ENCODE results near the gene CCNK. TPM values are rescaled to one million over a fixed set of nuclear protein-coding genes. Genes with fewer than 3 reads are reported as not detected.
A peak's percentile ranks its signal among the peaks of the same experiment; 100 is the strongest.

Gene CCNK
- total and polyA plus RNA-seq, 4 experiments from 2014 or later = 7.0 to 83.4 (median 48.6) TPM

GRCh38 chr14:99518441-99519346, 37.5 kb downstream of the CCNK start:
- no peak overlapping the region for H3K4me3 ChIP-seq (ENCODE audit: low read length in 2 of 2)
- no peaks in the 10 kb centered on the region for H3K27me3 ChIP-seq (ENCODE audit: insufficient read depth, low read length)
- H3K27ac ChIP-seq (ENCODE audit: low read depth, low read length) = no peak overlapping the region
- no peaks in the 10 kb centered on the region for H3K4me1 Mint-ChIP-seq
- peaks cover 0 to 5% of the 10 kb centered on the region in 2 donors for H3K36me3 Mint-ChIP-seq
- ChIA-PET POLR2A (ENCODE audit: partially characterized antibody) (no interaction called here), CTCF (ENCODE audit: partially characterized antibody) (interaction anchor here (0.6 to 4.5 kb wide), 11 partner anchors 47 to 487 kb away, joined by 3 to 30 read pairs (median 3); partner anchors contain the start of gene CCDC85C)
- peak; percentile 75 to 83 (median 78) for DNase-seq
- no peaks in the 10 kb centered on the region for H3K36me3 ChIP-seq (ENCODE audit: insufficient read depth, low read length)
- H3K4me1 ChIP-seq (ENCODE audit: insufficient read depth, low read length) = no peaks in the 10 kb centered on the region
- no peaks in the 10 kb centered on the region for H3K9me3 ChIP-seq (ENCODE audit: control insufficient read depth in 1 of 2, low read length in 2 of 2)
- no peak overlapping the region for H3K4me3 Mint-ChIP-seq
- H3K27me3 Mint-ChIP-seq = no peaks in the 10 kb centered on the region
- H3K27ac Mint-ChIP-seq = peak overlapping the region in 1 of 7 donors; percentile 24
- no peaks in the 10 kb centered on the region for H3K9me3 Mint-ChIP-seq
- intact Hi-C loops (cut with micrococcal nuclease) = loop anchor here (1.0 to 2.0 kb wide), 4 partner anchors 86 to 169 kb away; partner anchors contain the start of gene CCDC85C

GRCh38 chr14:99519347-99519881, 38.2 kb downstream of the CCNK start:
- intact Hi-C loops (cut with micrococcal nuclease) = loop anchor here (2.0 kb wide), 2 partner anchors 85 to 163 kb away; partner anchors contain the start of gene CCDC85C
- Histone ChIP-seq H3K27ac (ENCODE audit: low read depth, low read length) (no peak overlapping the region), H3K4me1 (ENCODE audit: insufficient read depth, low read length) (peaks cover 2% of the 10 kb centered on the region), H3K4me3 (ENCODE audit: low read length in 2 of 2) (no peak overlapping the region), H3K27me3 (ENCODE audit: insufficient read depth, low read length) (no peaks in the 10 kb centered on the region), H3K36me3 (ENCODE audit: insufficient read depth, low read length) (no peaks in the 10 kb centered on the region), H3K9me3 (ENCODE audit: control insufficient read depth in 1 of 2, low read length in 2 of 2) (no peaks in the 10 kb centered on the region)
- no peak for DNase-seq
- Mint-ChIP-seq H3K36me3 (peaks cover 0 to 3% of the 10 kb centered on the region in 2 donors), H3K27me3 (no peaks in the 10 kb centered on the region), H3K4me1 (peaks cover 0 to 3% (median 3%) of the 10 kb centered on the region in 4 donors), H3K4me3 (no peak overlapping the region), H3K27ac (peak overlapping the region in 1 of 7 donors; percentile 24), H3K9me3 (no peaks in the 10 kb centered on the region)
- POLR2A ChIA-PET (ENCODE audit: partially characterized antibody) = no interaction called here
- CTCF ChIA-PET (ENCODE audit: partially characterized antibody) = interaction anchor here (0.6 to 4.5 kb wide), 10 partner anchors 46 to 487 kb away, joined by 3 to 30 read pairs (median 3); partner anchors contain the start of gene CCDC85C

- Mint-ChIP-seq H3K9me3 (no peaks in the 10 kb centered on the region), H3K27me3 (no peaks in the 10 kb centered on the region), H3K4me3 (no peak overlapping the region), H3K36me3 (peaks cover 0 to 1% of the 10 kb centered on the region in 2 donors), H3K4me1 (peaks cover 0 to 9% (median 6%) of the 10 kb centered on the region in 4 donors), H3K27ac (no peak overlapping the region)
- Histone ChIP-seq H3K36me3 (ENCODE audit: insufficient read depth, low read length) (no peaks in the 10 kb centered on the region), H3K4me3 (ENCODE audit: low read length in 2 of 2) (no peak overlapping the region), H3K4me1 (ENCODE audit: insufficient read depth, low read length) (peaks cover 8% of the 10 kb centered on the region), H3K27ac (ENCODE audit: low read depth, low read length) (no peak overlapping the region), H3K9me3 (ENCODE audit: control insufficient read depth in 1 of 2, low read length in 2 of 2) (no peaks in the 10 kb centered on the region), H3K27me3 (ENCODE audit: insufficient read depth, low read length) (no peaks in the 10 kb centered on the region)
- intact Hi-C loops (cut with micrococcal nuclease) = loop anchor here (2.0 kb wide), 2 partner anchors 85 to 163 kb away; partner anchors contain the start of gene CCDC85C
- DNase-seq = no peak
- POLR2A ChIA-PET (ENCODE audit: partially characterized antibody) = no interaction called here
- CTCF ChIA-PET (ENCODE audit: partially characterized antibody) = interaction anchor here (1.1 to 4.5 kb wide), 2 partner anchors 98 to 108 kb away, joined by 3 to 30 read pairs; no protein-coding TSS in a partner anchor
Measured at GRCh38 chr14:99519931-99520421, 38.8 kb downstream of the CCNK start.

DNA sequence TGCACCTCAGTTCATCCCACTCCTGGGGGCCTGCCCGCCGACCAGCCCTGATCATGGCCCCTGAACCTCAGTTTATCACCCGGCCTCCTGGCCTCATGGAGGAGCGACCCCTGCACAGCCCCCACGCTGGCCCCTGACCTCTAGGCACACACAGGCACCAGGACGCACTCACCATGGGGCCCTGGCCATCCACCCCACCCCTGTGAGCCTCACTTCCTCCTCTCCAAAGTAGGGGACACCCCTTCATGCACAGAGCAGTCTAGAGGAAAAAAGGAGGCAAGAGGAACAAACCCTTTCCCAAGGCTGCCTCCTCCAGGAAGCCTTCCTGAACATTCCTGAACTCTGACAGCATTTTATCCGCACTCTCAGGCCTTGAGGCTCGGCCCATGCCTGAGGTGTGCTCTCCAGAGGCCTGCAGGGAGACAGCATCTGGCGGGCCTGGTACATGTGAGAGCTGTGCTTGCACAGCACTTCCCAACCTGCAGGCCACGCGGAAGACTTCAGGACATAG, 39.4 kb downstream of the CCNK start:
- Histone ChIP-seq H3K9me3 (ENCODE audit: control insufficient read depth in 1 of 2, low read length in 2 of 2) (no peaks in the 10 kb centered on the region), H3K27ac (ENCODE audit: low read depth, low read length) (no peak overlapping the region), H3K4me1 (ENCODE audit: insufficient read depth, low read length) (peaks cover 14% of the 10 kb centered on the region), H3K27me3 (ENCODE audit: insufficient read depth, low read length) (no peaks in the 10 kb centered on the region), H3K36me3 (ENCODE audit: insufficient read depth, low read length) (no peaks in the 10 kb centered on the region), H3K4me3 (ENCODE audit: low read length in 2 of 2) (no peak overlapping the region)
- no peak for DNase-seq
- H3K9me3 Mint-ChIP-seq = no peaks in the 10 kb centered on the region
- POLR2A ChIA-PET (ENCODE audit: partially characterized antibody) = no interaction called here
- peak overlapping the region in 2 of 7 donors; percentile 6 to 70 for H3K27ac Mint-ChIP-seq
- H3K36me3 Mint-ChIP-seq = peaks cover 0 to 1% of the 10 kb centered on the region in 2 donors
- intact Hi-C loops (cut with micrococcal nuclease) = no loop called here
- H3K27me3 Mint-ChIP-seq = no peaks in the 10 kb centered on the region
- H3K4me3 Mint-ChIP-seq = no peak overlapping the region
- H3K4me1 Mint-ChIP-seq = peaks cover 5 to 15% (median 12%) of the 10 kb centered on the region in 4 donors
- CTCF ChIA-PET (ENCODE audit: partially characterized antibody) = interaction anchor here (1.1 to 2.0 kb wide), 3 partner anchors 108 to 365 kb away, joined by 3 to 6 read pairs (median 5); no protein-coding TSS in a partner anchor

DNA sequence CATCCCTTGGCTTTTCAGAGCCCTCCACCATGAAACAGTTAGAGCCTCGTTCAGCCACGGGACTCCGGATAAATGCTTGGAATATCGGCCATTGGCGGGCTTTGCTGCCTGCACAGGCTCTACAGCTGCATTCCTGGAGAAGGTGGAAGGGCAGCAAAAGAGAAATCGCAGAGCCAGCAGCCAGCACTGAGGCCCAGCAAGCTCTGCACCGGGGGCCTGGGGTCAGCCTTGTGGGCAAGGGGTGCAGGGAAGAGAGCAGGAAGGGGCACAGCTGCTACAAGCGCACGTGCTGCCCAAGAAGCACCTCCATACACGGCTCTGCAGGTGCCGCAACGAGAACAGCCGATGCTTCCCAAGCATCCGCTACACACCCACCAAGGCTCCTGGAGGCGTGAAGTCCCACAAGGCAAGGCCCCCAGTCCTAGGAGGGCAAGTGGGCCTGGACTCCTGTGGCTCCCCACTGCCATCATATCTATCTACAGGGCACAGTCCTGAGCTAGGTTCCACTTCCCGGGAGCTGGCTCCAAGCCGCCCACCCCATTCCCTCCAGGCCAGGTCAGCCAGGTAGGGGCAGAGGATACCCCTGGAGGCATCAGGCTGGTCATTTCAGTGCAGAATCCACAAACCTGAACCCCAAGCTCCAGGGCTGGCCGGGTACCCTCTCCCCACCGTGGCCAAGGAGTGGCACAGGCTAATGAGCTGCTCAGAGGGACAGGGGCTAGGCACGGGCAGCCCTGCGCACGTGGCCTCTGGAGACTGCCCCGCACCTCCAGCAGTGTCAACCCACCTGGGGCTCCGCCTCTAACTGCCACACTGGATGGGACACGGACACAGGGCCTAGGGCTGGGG, 40.2 kb downstream of the CCNK start:
- intact Hi-C loops (cut with micrococcal nuclease) = no loop called here
- peaks cover 5 to 18% (median 12%) of the 10 kb centered on the region in 4 donors for H3K4me1 Mint-ChIP-seq
- H3K36me3 Mint-ChIP-seq = peaks cover 0 to 1% of the 10 kb centered on the region in 2 donors
- Histone ChIP-seq H3K36me3 (ENCODE audit: insufficient read depth, low read length) (no peaks in the 10 kb centered on the region), H3K4me3 (ENCODE audit: low read length in 2 of 2) (no peak overlapping the region), H3K27ac (ENCODE audit: low read depth, low read length) (no peak overlapping the region), H3K9me3 (ENCODE audit: control insufficient read depth in 1 of 2, low read length in 2 of 2) (no peaks in the 10 kb centered on the region), H3K27me3 (ENCODE audit: insufficient read depth, low read length) (no peaks in the 10 kb centered on the region), H3K4me1 (ENCODE audit: insufficient read depth, low read length) (peaks cover 20% of the 10 kb centered on the region)
- no peak overlapping the region for H3K4me3 Mint-ChIP-seq
- DNase-seq = peak in 1 of 5 donors; percentile 28
- ChIA-PET CTCF (ENCODE audit: partially characterized antibody) (interaction anchor here (1.1 to 2.0 kb wide), 3 partner anchors 107 to 365 kb away, joined by 3 to 6 read pairs (median 5); no protein-coding TSS in a partner anchor), POLR2A (ENCODE audit: partially characterized antibody) (no interaction called here)
- H3K27ac Mint-ChIP-seq = no peak overlapping the region
- H3K9me3 Mint-ChIP-seq = no peaks in the 10 kb centered on the region
- H3K27me3 Mint-ChIP-seq = no peaks in the 10 kb centered on the region

- H3K4me1 ChIP-seq (ENCODE audit: insufficient read depth, low read length) = peaks cover 20% of the 10 kb centered on the region
- ChIA-PET POLR2A (ENCODE audit: partially characterized antibody) (no interaction called here), CTCF (ENCODE audit: partially characterized antibody) (interaction anchor here (1.1 to 2.0 kb wide), 3 partner anchors 106 to 364 kb away, joined by 3 to 6 read pairs (median 5); no protein-coding TSS in a partner anchor)
- Mint-ChIP-seq H3K36me3 (peaks cover 0 to 1% of the 10 kb centered on the region in 2 donors), H3K9me3 (no peaks in the 10 kb centered on the region), H3K4me1 (peaks cover 5 to 19% (median 12%) of the 10 kb centered on the region in 4 donors), H3K27me3 (no peaks in the 10 kb centered on the region), H3K27ac (no peak overlapping the region), H3K4me3 (no peak overlapping the region)
- DNase-seq = no peak
- no peaks in the 10 kb centered on the region for H3K9me3 ChIP-seq (ENCODE audit: control insufficient read depth in 1 of 2, low read length in 2 of 2)
- intact Hi-C loops (cut with micrococcal nuclease) = no loop called here
- no peak overlapping the region for H3K27ac ChIP-seq (ENCODE audit: low read depth, low read length)
- H3K4me3 ChIP-seq (ENCODE audit: low read length in 2 of 2) = no peak overlapping the region
- H3K27me3 ChIP-seq (ENCODE audit: insufficient read depth, low read length) = no peaks in the 10 kb centered on the region
- H3K36me3 ChIP-seq (ENCODE audit: insufficient read depth, low read length) = no peaks in the 10 kb centered on the region
Measured at GRCh38 chr14:99522025-99522401, 40.8 kb downstream of the CCNK start.

Data from CD4-positive, alpha-beta memory T cell (primary cell).